ENCODE data around the gene CDK7.

CDK7 gene

DNA sequence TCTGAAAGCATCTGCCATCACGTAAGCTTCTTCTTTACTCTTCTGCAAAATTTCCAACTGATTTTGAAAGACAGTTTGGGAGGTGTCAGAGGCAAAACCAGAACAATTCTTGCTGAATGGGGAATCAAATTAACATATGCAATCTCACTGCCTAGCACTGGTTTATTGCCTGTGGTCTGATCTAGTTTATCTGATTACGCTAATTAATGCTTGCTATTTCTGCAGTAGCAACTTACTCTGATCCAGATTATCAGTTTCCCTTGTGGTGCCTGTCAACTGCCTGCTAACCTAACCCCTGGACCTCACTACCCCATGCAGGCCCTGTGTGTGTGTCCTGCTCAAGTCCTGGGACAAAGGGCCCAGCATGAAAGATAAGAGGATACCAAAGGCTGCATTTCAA is 57.6 kb downstream of the CDK7 start:
- H3K36me3 ChIP-seq (ENCODE audit: control insufficient read depth in 1 of 2, insufficient read depth in 2 of 2, low read depth in 1 of 2, low read length in 2 of 2) = peaks cover 0 to 6% of the 10 kb centered on the region in 2 experiments
- H2BK12ac ChIP-seq (ENCODE audit: low read length in 2 of 2) = no peak overlapping the region
- H3K27ac ChIP-seq (ENCODE audit: low read length, poor library complexity, severe bottlenecking) = no peak overlapping the region
- H3K9me3 ChIP-seq (ENCODE audit: control insufficient read depth, low read length) = no peaks in the 10 kb centered on the region
- DNase-seq = no peak
- H4K8ac ChIP-seq (ENCODE audit: low read length) = no peak overlapping the region
- H3K27me3 ChIP-seq (ENCODE audit: control insufficient read depth in 1 of 2, insufficient read depth in 1 of 2, low read length in 2 of 2) = no peaks in the 10 kb centered on the region
- no peaks in the 10 kb centered on the region for H3K4me1 ChIP-seq (ENCODE audit: control insufficient read depth, insufficient read depth, low read depth, low read length)
- no peak overlapping the region for H3K4ac ChIP-seq (ENCODE audit: low read depth in 1 of 2, low read length in 2 of 2)
- H3K9ac ChIP-seq (ENCODE audit: low read length) = no peak overlapping the region
- H3K14ac ChIP-seq (ENCODE audit: low read length in 2 of 2) = no peak overlapping the region
- H3K23ac ChIP-seq (ENCODE audit: low read length in 2 of 2) = no peak overlapping the region
- H3K4me2 ChIP-seq (ENCODE audit: low read length, poor library complexity, severe bottlenecking) = no peak overlapping the region
- no peak overlapping the region for H3K4me3 ChIP-seq (ENCODE audit: insufficient read depth in 1 of 2, low read depth in 1 of 2, low read length in 2 of 2)
- H2AK5ac ChIP-seq (ENCODE audit: low read length, severe bottlenecking) = no peak overlapping the region
- H3K18ac ChIP-seq (ENCODE audit: low read depth in 1 of 2, low read length in 2 of 2) = no peak overlapping the region
- no peak overlapping the region for H2BK15ac ChIP-seq (ENCODE audit: low read depth, poor library complexity, severe bottlenecking)
- H2BK5ac ChIP-seq (ENCODE audit: low read depth, low read length, poor library complexity, severe bottlenecking) = no peak overlapping the region
- H2AFZ ChIP-seq (ENCODE audit: low read depth, low read length) = no peak overlapping the region
- H4K91ac ChIP-seq (ENCODE audit: low read length) = no peak overlapping the region
- no peaks in the 10 kb centered on the region for H3K79me1 ChIP-seq (replicated peaks; ENCODE audit: low read length, poor library complexity, severe bottlenecking)
- H2BK120ac ChIP-seq (ENCODE audit: low read depth, low read length) = no peak overlapping the region
- WGBS = 95% methylated on average over 1 of the region's 2 CpGs

DNA sequence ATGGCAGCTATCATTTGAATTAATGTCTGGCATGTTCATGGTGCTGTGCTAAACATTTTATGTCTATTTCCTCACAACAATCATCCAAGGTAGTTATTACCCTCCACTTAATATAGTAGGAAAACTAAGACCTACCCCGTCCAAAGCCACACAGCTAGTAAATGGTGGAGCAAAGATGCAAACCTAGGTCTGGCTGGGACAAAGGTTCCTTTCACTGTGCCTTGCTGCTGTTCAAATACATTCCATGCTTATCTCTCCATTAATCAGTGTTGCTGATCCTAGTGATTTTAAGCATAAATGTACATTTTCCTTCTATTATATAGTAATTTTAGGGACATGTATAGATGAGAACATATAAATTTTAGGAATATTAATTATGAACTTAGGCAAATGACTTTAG is 59.2 kb downstream of the CDK7 start:
- Histone ChIP-seq H4K8ac (ENCODE audit: low read length) (no peak overlapping the region), H2BK120ac (ENCODE audit: low read depth, low read length) (no peak overlapping the region), H3K27ac (ENCODE audit: low read length, poor library complexity, severe bottlenecking) (no peak overlapping the region), H3K9ac (ENCODE audit: low read length) (no peak overlapping the region), H3K27me3 (ENCODE audit: control insufficient read depth in 1 of 2, insufficient read depth in 1 of 2, low read length in 2 of 2) (no peaks in the 10 kb centered on the region), H3K23ac (ENCODE audit: low read length in 2 of 2) (no peak overlapping the region), H2BK12ac (ENCODE audit: low read length in 2 of 2) (no peak overlapping the region), H2AK5ac (ENCODE audit: low read length, severe bottlenecking) (no peak overlapping the region), H2BK15ac (ENCODE audit: low read depth, poor library complexity, severe bottlenecking) (no peak overlapping the region), H3K79me1 (replicated peaks; ENCODE audit: low read length, poor library complexity, severe bottlenecking) (no peaks in the 10 kb centered on the region), H3K14ac (ENCODE audit: low read length in 2 of 2) (no peak overlapping the region), H3K36me3 (ENCODE audit: control insufficient read depth in 1 of 2, insufficient read depth in 2 of 2, low read depth in 1 of 2, low read length in 2 of 2) (peaks cover 0 to 3% of the 10 kb centered on the region in 2 experiments), H3K9me3 (ENCODE audit: control insufficient read depth, low read length) (no peaks in the 10 kb centered on the region), H3K4me1 (ENCODE audit: control insufficient read depth, insufficient read depth, low read depth, low read length) (no peaks in the 10 kb centered on the region), H3K4me2 (ENCODE audit: low read length, poor library complexity, severe bottlenecking) (no peak overlapping the region), H3K18ac (ENCODE audit: low read depth in 1 of 2, low read length in 2 of 2) (no peak overlapping the region), H3K4ac (ENCODE audit: low read depth in 1 of 2, low read length in 2 of 2) (no peak overlapping the region), H2AFZ (ENCODE audit: low read depth, low read length) (no peak overlapping the region), H4K91ac (ENCODE audit: low read length) (no peak overlapping the region), H2BK5ac (ENCODE audit: low read depth, low read length, poor library complexity, severe bottlenecking) (no peak overlapping the region), H3K4me3 (ENCODE audit: insufficient read depth in 1 of 2, low read depth in 1 of 2, low read length in 2 of 2) (no peak overlapping the region)
- WGBS = 100% methylated on average over 1 of the region's 1 CpG
- DNase-seq = no peak

DNA sequence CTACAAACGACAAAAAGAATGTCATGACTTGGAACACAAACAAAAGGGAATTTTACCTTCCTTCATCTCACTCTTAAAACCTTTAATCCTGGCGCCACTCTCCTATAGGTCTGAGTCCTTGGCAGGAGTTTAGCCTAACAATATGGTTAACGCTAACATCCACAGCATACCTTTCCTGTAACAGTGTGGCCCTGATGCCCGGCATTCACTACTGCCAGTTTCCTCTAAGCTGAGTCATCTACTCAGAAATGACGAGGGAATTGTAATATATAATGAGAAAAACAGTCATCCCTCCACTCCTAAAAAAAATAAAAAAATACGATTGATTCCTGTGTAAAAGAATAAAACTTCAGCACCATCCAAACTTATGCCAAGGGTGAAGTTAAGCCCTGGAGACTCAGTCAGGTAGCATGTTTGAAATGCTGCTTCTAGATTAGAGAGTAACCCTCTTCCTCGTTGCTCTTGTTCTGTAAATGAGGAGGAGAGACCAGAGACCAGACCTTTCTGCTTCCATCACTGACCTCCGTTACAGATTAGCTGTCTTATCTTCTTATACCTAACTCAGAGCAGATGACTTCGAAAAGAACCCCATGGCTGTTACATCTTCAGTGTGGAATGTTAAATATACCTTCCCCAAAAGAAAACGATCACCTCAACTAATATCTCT is 60.5 kb downstream of the CDK7 start:
- peak overlapping the region; percentile 55 for H3K27ac ChIP-seq (ENCODE audit: low read length, poor library complexity, severe bottlenecking)

DNA sequence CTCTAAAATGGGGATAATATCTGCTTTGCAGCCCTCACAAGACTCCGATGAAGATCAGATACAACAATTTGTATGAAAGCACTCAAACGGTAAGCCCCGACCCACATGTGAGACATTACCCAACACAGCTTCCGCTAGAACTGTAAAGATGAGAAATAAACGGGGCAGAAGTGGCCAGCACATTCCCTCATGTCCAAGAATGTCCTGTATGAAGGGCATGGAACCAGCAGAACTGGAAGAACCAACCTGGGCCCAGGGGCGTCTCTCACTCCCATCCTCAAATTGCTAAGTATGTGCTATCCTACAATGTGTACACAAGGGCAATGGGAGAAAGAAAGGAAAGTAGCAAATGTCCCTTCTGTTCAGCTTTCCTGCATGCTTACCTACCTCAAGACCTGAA is 64.9 kb downstream of the CDK7 start:
- no peak overlapping the region for H3K14ac ChIP-seq (ENCODE audit: low read length in 2 of 2)
- H2BK15ac ChIP-seq (ENCODE audit: low read depth, poor library complexity, severe bottlenecking) = no peak overlapping the region
- no peak overlapping the region for H3K23ac ChIP-seq (ENCODE audit: low read length in 2 of 2)
- H2BK12ac ChIP-seq (ENCODE audit: low read length in 2 of 2) = no peak overlapping the region
- DNase-seq = no peak
- WGBS = 72% methylated on average over 6 of the region's 6 CpGs
- no peak overlapping the region for H2AK5ac ChIP-seq (ENCODE audit: low read length, severe bottlenecking)
- H3K79me1 ChIP-seq (replicated peaks; ENCODE audit: low read length, poor library complexity, severe bottlenecking) = no peaks in the 10 kb centered on the region
- H3K27ac ChIP-seq (ENCODE audit: low read length, poor library complexity, severe bottlenecking) = no peak overlapping the region
- H2AFZ ChIP-seq (ENCODE audit: low read depth, low read length) = no peak overlapping the region
- H3K4ac ChIP-seq (ENCODE audit: low read depth in 1 of 2, low read length in 2 of 2) = no peak overlapping the region
- no peak overlapping the region for H2BK5ac ChIP-seq (ENCODE audit: low read depth, low read length, poor library complexity, severe bottlenecking)
- H3K4me3 ChIP-seq (ENCODE audit: insufficient read depth in 1 of 2, low read depth in 1 of 2, low read length in 2 of 2) = no peak overlapping the region
- no peak overlapping the region for H2BK120ac ChIP-seq (ENCODE audit: low read depth, low read length)
- peaks cover 0 to 3% of the 10 kb centered on the region in 2 experiments for H3K36me3 ChIP-seq (ENCODE audit: control insufficient read depth in 1 of 2, insufficient read depth in 2 of 2, low read depth in 1 of 2, low read length in 2 of 2)
- H3K18ac ChIP-seq (ENCODE audit: low read depth in 1 of 2, low read length in 2 of 2) = no peak overlapping the region
- no peaks in the 10 kb centered on the region for H3K4me1 ChIP-seq (ENCODE audit: control insufficient read depth, insufficient read depth, low read depth, low read length)
- no peak overlapping the region for H3K9ac ChIP-seq (ENCODE audit: low read length)
- H3K9me3 ChIP-seq (ENCODE audit: control insufficient read depth, low read length) = no peaks in the 10 kb centered on the region
- H3K4me2 ChIP-seq (ENCODE audit: low read length, poor library complexity, severe bottlenecking) = no peak overlapping the region
- H4K8ac ChIP-seq (ENCODE audit: low read length) = no peak overlapping the region
- no peak overlapping the region for H4K91ac ChIP-seq (ENCODE audit: low read length)
- no peaks in the 10 kb centered on the region for H3K27me3 ChIP-seq (ENCODE audit: control insufficient read depth in 1 of 2, insufficient read depth in 1 of 2, low read length in 2 of 2)

More for the DNA sequence above, 60.5 kb downstream of the CDK7 start:
- Histone ChIP-seq H3K9ac (ENCODE audit: low read length) (peak overlapping the region; percentile 28), H3K4ac (ENCODE audit: low read depth in 1 of 2, low read length in 2 of 2) (no peak overlapping the region), H4K8ac (ENCODE audit: low read length) (no peak overlapping the region), H3K14ac (ENCODE audit: low read length in 2 of 2) (no peak overlapping the region), H3K18ac (ENCODE audit: low read depth in 1 of 2, low read length in 2 of 2) (peak overlapping the region in 1 of 2 experiments; percentile 54), H2BK120ac (ENCODE audit: low read depth, low read length) (no peak overlapping the region), H2AK5ac (ENCODE audit: low read length, severe bottlenecking) (no peak overlapping the region), H3K4me3 (ENCODE audit: insufficient read depth in 1 of 2, low read depth in 1 of 2, low read length in 2 of 2) (no peak overlapping the region), H3K9me3 (ENCODE audit: control insufficient read depth, low read length) (no peaks in the 10 kb centered on the region), H2AFZ (ENCODE audit: low read depth, low read length) (no peak overlapping the region), H4K91ac (ENCODE audit: low read length) (no peak overlapping the region), H2BK12ac (ENCODE audit: low read length in 2 of 2) (no peak overlapping the region), H3K4me2 (ENCODE audit: low read length, poor library complexity, severe bottlenecking) (no peak overlapping the region), H3K79me1 (replicated peaks; ENCODE audit: low read length, poor library complexity, severe bottlenecking) (no peaks in the 10 kb centered on the region), H3K27me3 (ENCODE audit: control insufficient read depth in 1 of 2, insufficient read depth in 1 of 2, low read length in 2 of 2) (no peaks in the 10 kb centered on the region), H3K4me1 (ENCODE audit: control insufficient read depth, insufficient read depth, low read depth, low read length) (no peaks in the 10 kb centered on the region), H2BK5ac (ENCODE audit: low read depth, low read length, poor library complexity, severe bottlenecking) (no peak overlapping the region), H3K23ac (ENCODE audit: low read length in 2 of 2) (no peak overlapping the region), H2BK15ac (ENCODE audit: low read depth, poor library complexity, severe bottlenecking) (no peak overlapping the region), H3K36me3 (ENCODE audit: control insufficient read depth in 1 of 2, insufficient read depth in 2 of 2, low read depth in 1 of 2, low read length in 2 of 2) (peaks cover 0 to 6% of the 10 kb centered on the region in 2 experiments)
- DNase-seq = peak; percentile 36
- WGBS = 67% methylated on average over 8 of the region's 10 CpGs
